Measurements from ENCODE around the gene PLA2G15.

PLA2G15 gene

DNA sequence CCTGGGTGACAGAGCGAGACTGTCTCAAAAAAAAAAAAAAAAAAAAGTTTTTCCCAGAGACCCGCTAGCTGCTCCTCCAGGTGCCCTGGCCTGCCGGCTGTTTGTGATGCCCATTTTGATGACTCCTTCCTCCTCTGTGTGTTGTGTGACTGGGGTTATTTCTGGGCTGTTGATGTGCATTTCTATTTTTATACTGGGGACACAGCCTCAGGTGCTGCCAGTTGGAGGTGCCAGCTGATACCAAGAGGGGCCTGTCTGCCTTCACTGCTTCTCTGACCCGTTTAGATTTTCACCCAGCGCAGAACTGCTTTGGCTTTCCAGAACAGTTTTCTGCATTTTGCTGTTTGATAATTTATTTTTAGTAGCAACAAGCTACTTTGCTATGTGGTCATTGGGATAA lies 6.7 kb downstream of the PLA2G15 start:
- no peak overlapping the region for H3K4me3 ChIP-seq (ENCODE audit: low read depth, low read length)

DNA sequence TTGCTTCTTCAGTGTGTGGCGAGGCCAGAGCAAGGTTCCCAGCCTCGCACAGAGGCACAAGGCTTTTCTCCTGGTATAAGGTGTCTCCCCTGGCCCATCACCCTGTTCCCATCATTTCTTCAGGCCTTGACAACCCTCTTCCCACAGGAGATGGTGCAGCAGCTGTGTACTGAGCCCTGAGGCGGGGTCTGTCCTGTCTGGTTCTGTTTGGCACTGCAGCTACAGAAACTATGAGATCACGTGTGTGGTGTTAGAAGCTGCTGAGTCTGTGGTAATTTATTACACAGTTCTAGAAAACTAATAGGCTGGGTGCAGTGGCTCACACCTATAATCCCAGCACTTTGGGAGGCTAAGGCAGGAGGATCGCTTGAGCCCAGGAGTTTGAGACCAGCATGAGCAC lies 7.2 kb downstream of the PLA2G15 start:
- H3K4me3 ChIP-seq (ENCODE audit: low read depth, low read length), result no peak overlapping the region

DNA sequence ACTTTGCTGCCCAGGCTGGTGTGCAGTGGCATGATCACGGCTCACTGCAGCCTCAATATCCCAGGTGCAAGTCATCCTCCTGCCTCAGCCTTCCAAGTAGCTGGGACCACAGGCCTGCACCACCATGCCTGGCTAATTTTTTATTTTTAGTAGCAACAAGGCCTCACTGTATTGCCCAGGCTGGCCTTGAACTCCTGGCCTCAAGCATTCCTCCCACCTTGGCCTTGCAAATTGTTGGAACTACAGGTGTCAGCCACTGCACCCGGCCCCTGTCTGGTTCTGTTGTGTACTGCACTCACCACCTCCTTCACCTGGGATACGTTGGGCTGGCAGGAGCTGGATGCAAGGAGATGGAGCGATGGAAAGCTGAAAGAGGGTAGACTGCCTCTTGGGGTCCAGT lies 8.5 kb downstream of the PLA2G15 start:
- H3K4me3 ChIP-seq (ENCODE audit: low read depth, low read length), result no peak overlapping the region

DNA sequence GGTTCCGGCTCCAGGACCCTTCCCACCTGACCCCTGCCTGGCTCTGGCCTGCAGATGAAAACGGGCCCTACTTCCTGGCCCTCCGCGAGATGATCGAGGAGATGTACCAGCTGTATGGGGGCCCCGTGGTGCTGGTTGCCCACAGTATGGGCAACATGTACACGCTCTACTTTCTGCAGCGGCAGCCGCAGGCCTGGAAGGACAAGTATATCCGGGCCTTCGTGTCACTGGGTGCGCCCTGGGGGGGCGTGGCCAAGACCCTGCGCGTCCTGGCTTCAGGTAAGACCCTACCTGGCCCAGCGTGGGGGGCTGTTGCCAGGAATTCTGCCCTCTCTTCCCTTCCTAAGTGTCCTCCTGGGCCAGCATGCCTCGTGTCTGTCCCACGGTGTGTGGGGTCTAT lies 10.5 kb downstream of the PLA2G15 start:
- H3K4me3 ChIP-seq (ENCODE audit: low read depth, low read length), result no peak overlapping the region

DNA sequence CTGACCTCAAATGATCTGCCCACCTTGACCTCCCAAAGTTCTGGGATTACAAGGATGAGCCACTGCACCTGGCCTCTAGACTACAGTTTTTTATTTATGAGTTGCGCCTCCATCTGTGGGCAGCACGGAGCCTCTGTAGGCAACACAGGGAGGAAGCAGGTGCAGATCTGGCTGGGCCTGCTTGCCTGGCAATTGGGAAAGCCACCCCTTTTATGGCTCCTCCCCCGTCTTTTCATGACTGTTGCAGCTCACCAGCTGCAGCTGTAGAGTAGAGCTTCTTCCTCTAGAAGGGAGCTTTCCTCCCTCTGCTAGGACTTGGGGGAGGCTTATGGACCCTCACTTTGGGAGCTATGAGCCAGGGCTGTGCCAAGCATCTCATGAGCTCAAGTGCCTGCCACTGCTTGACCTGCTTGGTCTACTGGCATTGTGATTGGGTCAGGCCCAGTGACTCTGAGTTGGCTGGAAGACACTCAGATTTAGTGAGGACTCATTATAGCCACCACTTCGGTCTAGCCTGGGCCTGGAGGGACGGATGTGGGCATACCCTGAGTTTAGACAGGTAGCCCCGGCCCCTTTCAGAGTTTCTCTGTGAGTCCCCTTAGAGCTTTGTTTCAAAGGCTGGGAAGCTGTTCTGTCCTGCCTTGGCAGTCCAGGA lies 12.2 kb downstream of the PLA2G15 start:
- H3K4me3 ChIP-seq (ENCODE audit: low read depth, low read length), result no peak overlapping the region

DNA sequence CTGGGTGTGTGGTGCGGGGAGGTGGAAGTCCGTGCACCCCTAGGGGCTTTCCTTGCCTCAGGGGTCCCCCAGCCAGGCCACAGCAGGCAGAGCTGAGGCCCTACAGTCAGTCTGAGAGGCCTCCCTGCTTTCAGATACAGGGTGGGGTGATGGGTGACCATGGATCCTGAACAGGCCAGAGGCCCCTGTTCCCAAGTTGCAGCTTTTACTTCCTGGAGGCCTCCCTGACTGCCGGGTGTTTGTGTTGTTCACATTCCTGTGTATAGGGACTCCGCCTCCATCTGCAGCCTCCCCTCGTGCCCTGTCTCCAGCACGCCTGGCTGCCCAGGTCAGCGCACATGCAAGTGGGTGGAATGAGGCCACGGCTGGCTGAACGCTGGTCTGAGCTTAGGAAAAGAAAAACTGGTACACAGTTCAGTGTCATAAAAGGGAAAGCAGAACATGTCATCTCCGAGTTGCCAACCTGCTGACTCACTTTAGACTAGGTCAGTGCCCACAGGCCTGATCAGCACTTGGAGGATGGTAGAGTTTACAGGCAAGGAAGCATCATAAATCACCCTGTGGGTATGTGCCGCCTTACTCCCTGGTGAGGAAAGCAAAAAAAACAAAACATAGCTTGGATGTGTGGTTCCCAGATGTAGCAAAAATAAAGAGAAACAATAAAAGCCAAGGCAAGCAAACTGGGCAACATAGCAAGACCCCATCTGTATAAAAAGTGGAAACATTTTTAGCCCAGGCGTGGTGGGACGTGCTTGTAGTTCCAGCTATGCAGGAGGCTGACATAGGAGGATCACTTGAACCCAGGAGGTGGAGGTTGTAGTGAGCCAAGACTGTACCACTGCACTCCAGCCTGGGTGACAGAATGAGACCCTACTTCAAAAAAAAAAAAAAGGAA lies 13.0 kb downstream of the PLA2G15 start:
- H3K4me3 ChIP-seq (ENCODE audit: low read depth, low read length), result no peak overlapping the region

DNA sequence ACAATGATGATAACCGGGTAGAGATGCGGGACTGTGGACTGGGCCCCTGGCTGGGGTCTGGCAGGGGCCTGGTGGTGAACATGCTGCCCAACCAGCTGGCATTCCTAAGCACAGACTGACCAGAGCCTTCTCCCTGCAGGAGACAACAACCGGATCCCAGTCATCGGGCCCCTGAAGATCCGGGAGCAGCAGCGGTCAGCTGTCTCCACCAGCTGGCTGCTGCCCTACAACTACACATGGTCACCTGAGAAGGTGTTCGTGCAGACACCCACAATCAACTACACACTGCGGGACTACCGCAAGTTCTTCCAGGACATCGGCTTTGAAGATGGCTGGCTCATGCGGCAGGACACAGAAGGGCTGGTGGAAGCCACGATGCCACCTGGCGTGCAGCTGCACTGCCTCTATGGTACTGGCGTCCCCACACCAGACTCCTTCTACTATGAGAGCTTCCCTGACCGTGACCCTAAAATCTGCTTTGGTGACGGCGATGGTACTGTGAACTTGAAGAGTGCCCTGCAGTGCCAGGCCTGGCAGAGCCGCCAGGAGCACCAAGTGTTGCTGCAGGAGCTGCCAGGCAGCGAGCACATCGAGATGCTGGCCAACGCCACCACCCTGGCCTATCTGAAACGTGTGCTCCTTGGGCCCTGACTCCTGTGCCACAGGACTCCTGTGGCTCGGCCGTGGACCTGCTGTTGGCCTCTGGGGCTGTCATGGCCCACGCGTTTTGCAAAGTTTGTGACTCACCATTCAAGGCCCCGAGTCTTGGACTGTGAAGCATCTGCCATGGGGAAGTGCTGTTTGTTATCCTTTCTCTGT lies 14.0 kb downstream of the PLA2G15 start:
- no peak overlapping the region for H3K4me3 ChIP-seq (ENCODE audit: low read depth, low read length)

DNA sequence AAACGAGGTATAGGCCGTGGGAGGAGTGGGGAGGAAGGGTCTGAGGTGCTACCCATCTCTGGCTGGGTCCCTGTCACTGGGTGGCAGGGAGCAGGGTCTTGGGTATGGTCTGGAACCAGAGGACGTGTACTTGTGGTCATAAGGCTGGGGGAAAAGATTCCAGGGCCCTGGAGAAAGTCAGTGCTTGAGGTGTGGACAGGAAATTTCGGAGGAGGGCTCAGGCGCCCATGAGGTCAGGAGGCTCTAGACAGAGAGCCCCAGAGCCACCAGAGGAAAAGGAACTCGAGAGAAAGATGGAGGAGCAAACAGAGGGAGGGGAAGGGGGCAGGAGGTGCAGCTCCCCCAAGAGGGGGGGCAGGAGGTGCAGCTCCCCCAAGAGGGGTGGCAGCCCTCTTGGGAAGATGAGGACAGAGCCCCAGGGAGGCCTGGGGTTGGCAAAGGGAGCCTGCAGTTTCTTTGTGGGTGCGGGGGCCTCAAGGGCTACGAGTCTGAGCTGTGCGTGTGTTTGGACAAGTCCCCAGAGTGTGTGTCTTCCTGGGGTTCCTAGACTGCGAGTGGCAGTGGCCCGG lies 18.5 kb downstream of the PLA2G15 start:
- peak overlapping the region; percentile 85 for H3K4me3 ChIP-seq (ENCODE audit: low read depth, low read length)

DNA sequence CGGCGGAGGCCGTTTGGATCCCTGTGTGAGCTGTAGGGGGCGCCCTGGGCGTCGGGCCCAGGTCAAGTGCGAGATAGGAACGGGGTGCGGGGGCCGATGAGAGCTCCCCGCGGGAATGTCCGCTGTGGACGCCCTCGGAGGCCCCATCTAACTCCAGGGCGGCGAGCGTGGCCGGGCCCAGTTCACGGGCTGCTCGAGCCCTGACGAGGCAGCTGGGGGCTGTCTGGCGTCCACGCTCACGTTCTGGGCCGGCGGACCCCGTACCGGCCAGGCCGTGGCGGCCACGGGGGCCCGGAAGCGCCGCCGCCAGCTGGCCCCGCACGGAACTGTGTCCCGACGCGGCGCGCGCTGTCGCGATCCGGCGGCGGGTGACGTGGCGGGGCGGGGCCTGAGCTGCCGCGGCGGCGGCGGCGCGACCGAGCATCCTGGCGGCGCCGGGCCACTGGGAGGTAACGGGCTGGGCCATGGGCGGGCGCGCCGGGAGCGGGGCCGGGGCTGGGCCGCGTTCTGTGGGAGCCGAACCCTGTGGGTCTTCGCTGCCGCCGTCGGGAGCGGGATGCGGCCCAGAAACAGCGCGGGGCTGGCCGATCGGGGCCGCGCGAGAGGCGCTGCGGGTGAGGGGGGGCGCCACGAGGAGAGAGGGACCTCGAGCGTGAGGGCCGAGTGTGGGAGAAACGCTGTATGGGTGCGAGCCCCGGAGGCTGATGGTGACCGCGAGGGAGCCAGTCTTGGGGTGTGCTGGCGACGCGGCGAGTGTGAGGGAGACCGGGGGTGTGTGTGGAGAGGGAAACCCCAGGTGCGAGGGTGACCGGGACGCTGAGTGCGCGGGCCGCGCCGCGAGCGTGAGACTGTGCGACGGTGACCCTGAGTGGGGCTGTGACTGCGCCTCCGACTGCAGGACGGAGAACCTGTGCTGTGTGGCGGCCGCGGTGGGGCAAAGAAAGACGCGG lies 19.2 kb downstream of the PLA2G15 start, which contains the start of gene SLC7A6:
SLC7A6 (plus strand) TSS at position 399 of the 950 bp plus-strand sequence. CDS start 10,201 bp downstream, outside the sequence.
- H3K4me3 ChIP-seq (ENCODE audit: low read depth, low read length), result peak within 1 kb of the TSS; percentile 85

DNA sequence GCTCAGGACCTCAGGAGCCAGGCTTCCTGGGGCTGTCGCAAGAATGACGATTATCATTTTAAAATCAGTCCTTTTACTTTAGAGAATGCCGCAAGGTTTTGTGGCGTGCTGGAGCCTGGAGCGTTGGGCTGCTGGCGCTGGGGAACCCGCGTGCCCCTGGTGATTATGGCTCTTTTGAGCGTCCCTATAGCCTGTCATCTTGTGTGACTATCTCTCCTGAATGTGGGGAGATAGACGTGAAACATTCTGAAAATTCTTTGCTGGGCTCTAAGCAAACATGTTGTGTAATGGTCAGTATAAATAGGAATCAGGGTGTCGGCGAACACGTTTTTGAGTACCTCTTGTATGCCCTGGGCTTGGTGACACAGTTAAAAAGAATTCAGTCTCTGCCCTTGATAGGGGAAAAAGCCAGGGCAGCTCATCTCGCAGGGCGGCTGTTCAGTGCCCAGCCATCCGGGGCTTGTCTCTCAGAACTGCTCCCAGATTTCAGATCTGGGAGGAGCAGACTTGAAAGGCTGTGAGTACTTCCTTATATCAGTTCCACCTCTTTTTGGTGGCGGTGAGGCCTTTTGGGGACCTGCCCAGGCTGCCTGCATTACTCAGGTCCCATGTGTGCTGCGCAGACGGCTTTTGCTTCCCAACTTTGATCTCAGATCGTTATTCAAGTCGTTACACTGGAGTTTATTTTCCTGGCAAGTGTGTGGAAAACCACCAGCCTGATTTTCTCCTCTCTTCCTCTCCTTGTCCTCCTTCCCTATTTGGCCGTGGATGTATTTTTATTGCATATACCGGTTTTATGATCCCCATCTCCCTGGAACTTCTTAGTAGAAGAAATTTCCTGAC lies 20.1 kb downstream of the PLA2G15 start:
- peak overlapping the region; percentile 85 for H3K4me3 ChIP-seq (ENCODE audit: low read depth, low read length)

DNA sequence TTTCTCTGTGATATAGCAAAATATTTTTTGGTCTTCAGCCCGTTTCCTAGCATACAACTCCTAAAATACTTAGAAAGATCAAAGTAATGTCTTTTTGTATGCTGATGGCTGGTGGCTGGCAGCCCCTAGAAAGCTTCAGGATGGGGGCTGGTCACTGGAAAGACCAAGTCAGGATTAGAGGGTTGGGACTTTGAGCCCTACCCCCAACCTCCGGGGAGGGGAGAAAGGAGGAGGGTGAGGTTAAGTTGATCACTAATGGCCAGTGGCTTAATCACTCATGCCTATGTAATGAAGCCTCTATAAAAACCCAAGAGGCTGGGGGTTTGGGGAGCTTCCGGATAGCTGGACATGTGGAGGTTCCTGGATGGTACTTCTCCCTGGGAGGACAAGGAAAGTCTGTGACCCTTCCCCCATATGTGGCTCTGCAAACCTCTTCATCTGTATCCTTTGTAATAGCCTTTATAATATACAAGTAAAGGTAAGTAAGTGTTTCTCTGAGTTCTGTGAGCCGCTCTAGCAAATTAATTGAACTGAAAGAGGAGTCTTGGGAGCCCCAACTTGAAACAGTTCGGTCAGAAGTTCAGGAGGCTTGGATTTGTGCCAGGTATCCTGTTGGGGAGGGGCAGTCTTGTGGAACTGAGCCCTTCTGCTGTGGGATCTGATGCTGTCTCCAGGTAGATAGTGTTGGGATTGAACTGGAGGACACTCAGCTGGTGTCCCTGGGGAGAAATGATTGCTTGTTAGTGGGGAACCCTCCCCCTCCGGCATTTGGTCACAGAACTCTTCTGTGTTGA lies 22.6 kb downstream of the PLA2G15 start:
- no peak overlapping the region for H3K4me3 ChIP-seq (ENCODE audit: low read depth, low read length)

DNA sequence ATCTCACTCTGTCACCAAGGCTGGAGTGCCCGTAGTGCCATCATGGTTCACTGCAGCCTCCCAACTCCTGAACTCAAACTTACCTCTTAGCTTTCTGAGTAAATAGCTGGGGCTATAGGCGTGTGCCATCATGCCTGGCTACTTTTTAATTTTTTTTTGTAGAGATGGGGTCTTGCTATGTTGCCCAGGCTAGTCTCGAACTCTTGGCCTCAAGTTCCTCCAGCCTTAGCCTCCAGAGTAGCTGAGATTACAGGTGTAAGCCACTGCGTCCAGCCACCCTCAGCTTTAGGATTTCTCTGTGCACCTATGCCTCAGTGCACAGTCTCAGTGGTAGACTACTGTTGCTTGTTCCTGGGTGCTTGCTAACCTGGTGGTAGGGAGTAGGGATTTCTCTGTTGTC lies 24.6 kb downstream of the PLA2G15 start:
- no peak overlapping the region for H3K4me3 ChIP-seq (ENCODE audit: low read depth, low read length)

DNA sequence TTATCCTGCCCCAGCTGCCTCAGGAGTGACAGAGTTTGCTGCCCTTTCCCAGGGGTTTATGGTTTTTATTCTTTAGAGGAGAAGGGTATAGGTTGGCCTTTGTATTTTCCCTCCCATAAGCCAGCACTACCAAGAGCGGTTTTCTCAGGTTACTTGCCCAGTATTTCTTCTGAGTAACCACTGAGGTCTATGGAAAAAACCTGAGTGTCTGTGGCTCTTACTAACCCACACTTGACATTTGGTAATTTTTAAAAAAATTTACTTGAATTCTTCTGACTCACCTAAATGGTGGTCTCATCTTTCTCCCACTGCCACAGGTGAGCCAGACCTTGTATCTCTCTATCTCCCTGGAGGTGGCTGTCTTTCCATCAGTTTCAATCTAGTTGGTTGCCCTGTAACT lies 25.2 kb downstream of the PLA2G15 start:
- no peak overlapping the region for H3K4me3 ChIP-seq (ENCODE audit: low read depth, low read length)

DNA sequence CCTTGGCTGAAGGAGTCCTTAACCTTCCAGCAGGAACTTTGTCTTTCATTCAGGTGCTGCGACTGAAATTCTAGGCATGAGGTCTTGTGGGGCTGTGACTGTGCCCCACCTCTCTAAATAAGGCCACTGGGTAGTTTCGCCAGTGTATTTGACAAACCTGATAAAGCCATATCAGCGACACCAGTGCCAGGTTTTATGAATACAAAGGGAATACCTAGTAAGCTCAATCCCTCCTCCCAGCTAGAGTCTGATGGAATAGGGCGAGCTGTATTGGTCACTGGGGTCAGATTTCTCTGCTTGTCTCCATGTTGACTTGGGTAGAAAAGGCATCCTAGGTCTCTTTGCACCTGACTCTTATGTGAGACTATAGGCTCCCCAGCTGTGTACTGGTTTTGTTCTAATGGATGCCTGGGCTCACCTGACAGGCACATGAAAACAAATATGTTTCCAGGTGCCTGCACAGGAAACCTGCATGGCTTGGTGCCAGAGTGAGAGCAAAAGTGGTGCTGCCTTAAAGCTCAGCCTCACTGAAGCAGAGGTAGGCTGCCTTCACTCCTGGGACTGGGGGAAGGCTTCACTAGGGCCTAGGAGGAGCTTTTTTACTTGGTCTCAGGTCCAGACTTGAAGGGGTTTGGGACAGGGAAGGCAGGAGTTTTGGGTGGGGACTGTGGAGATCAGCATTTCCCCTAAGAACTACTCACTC lies 27.5 kb downstream of the PLA2G15 start:
- no peak overlapping the region for H3K4me3 ChIP-seq (ENCODE audit: low read depth, low read length)

DNA sequence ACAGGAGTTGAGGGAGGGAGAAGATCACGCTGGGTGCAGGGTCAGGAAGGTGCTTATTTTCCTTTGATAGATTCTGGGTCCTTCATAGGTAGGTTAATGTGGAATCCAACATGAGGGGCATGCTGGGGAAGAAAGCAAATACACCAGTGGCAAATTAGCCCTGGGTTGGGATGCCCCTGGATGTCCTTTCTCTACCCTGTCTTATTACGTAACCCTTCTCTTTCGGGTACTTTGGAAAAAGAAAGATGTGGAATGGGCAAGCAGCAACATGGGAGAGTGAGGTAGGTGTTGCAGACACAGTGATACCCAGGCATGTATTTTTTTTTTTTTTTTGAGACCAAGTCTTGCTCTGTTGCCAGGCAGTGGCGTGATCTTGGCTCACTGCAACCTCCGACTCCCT lies 28.3 kb downstream of the PLA2G15 start:
- H3K4me3 ChIP-seq (ENCODE audit: low read depth, low read length), result no peak overlapping the region

DNA sequence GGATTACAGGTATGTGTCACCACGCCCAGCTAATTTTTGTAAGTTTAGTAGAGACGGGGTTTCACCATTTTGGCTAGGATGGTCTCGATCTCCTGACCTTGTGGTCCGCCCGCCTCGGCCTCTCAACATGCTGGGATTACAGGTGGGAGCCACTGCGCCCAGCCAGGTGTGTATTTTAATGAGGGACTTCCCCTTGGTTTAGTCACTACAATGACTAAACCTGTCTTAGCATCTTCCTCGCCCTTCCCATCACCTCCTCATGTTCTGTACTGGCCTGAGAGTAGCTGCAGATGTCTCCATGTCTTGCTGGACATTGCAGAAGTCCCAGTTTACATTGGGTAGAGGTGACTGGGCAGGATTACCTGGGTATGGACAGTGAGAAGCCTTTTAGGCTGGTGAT lies 28.7 kb downstream of the PLA2G15 start:
- H3K4me3 ChIP-seq (ENCODE audit: low read depth, low read length), result no peak overlapping the region

DNA sequence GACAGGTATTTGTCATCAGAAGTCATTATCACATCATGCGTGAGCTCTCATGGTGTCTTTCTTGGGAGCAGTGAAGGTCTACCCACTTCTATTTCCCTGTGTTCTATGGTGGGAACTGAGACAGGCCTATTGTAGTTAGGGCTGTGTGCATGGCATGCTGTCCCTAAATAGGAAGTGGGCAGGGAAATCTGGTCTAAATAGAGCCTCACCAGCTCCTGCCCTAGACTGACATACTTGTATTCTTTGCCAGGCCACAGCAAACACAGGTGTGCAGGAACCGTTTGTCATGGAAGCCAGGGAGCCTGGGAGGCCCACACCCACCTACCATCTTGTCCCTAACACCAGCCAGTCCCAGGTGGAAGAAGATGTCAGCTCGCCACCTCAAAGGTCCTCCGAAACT lies 29.3 kb downstream of the PLA2G15 start:
- H3K4me3 ChIP-seq (ENCODE audit: low read depth, low read length), result no peak overlapping the region
